ENCODE data around the gene DVL2. TPM values are rescaled to one million over a fixed set of nuclear protein-coding genes. Genes with fewer than 3 reads are reported as not detected.

Gene DVL2
- total RNA-seq, 4 donors from 2014 or later, result 5.1 to 83.2 (median 53.5) TPM

DNA sequence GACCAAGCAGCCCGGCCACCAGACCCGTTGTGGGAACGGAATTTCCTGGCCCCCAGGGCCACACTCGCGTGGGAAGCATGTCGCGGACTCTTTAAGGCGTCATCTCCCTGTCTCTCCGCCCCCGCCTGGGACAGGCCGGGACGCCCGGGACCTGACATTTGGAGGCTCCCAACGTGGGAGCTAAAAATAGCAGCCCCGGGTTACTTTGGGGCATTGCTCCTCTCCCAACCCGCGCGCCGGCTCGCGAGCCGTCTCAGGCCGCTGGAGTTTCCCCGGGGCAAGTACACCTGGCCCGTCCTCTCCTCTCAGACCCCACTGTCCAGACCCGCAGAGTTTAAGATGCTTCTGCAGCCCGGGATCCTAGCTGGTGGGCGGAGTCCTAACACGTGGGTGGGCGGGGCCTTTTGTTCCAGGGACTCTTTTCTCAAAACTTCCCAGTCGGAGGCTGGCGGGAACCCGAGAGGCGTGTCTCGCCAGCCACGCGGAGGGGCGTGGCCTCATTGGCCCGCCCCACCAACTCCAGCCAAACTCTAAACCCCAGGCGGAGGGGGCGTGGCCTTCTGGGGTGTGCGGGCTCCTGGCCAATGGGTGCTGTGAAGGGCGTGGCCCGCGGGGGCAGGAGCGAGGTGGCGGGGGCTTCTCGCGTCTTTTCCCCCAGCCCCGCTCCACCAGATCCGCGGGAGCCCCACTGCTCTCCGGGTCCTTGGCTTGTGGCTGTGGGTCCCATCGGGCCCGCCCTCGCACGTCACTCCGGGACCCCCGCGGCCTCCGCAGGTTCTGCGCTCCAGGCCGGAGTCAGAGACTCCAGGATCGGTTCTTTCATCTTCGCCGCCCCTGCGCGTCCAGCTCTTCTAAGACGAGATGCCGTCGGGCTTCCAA, 47.0 kb upstream of the DVL2 start, which contains the start of gene SLC2A4:
Gene SLC2A4, plus strand, starts transcription at position 645 of the 879 bp plus-strand sequence. Its CDS starts 217 bp downstream, at position 862.
- peak; percentile 93 to 95 for DNase-seq
- no peaks in the 10 kb centered on the region for H3K27me3 ChIP-seq
- H3K4me1 ChIP-seq, result peaks cover 0 to 16% of the 10 kb centered on the region in 2 donors
- peak within 1 kb of the TSS; percentile 75 to 90 for H3K27ac ChIP-seq
- no peaks in the 10 kb centered on the region for H3K9me3 ChIP-seq
- H3K4me3 ChIP-seq, result peak within 1 kb of the TSS; percentile 34 to 42
- no peaks in the 10 kb centered on the region for H3K36me3 ChIP-seq
- intact Hi-C loops (cut with DNase I; ENCODE audit: low total_unique reads), result loop anchor here (2.0 kb wide), 1 partner anchor 15 kb away; no protein-coding TSS in a partner anchor
- TF ChIP-seq, protein P1, sequence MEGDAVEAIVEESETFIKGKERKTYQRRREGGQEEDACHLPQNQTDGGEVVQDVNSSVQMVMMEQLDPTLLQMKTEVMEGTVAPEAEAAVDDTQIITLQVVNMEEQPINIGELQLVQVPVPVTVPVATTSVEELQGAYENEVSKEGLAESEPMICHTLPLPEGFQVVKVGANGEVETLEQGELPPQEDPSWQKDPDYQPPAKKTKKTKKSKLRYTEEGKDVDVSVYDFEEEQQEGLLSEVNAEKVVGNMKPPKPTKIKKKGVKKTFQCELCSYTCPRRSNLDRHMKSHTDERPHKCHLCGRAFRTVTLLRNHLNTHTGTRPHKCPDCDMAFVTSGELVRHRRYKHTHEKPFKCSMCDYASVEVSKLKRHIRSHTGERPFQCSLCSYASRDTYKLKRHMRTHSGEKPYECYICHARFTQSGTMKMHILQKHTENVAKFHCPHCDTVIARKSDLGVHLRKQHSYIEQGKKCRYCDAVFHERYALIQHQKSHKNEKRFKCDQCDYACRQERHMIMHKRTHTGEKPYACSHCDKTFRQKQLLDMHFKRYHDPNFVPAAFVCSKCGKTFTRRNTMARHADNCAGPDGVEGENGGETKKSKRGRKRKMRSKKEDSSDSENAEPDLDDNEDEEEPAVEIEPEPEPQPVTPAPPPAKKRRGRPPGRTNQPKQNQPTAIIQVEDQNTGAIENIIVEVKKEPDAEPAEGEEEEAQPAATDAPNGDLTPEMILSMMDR (IDR thresholded peaks at IDR 0.05), result peak in 1 of 4 experiments; percentile 21
- TF ChIP-seq POLR2A (IDR thresholded peaks at IDR 0.05), result peak in 1 of 2 donors; percentile 31

DNA sequence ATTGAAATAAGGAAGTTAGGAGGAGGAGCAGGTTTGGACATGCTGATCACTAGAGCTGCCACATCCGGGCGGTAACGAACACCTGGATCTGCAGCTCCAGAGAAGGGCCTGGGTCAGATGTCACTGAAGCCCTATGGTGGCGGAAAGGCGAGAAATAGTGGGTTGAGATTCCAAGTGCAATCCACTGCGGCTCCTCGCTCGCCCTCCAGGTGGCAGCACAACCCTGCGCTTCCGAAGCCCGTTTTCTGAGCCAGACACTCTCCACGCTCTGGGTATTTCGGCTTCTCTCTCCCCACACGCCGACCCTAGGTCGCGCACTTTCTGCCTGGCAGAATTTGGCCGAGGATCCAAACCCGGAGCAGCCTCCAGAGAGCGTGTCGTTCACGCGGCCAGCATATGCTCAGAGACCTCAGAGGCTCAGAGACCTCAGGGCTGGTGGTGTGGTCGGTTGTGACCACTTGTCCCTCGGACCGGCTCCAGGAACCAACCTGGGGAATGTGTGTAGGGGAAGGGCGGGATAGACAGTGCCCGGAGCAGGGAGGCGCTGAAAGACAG, 46.3 kb upstream of the DVL2 start:
- no peak for TF ChIP-seq POLR2A (IDR thresholded peaks at IDR 0.05)
- TF ChIP-seq, protein P1 (IDR thresholded peaks at IDR 0.05), result peak; percentile 94 to 98 (median 96)
- Histone ChIP-seq H3K9me3 (no peaks in the 10 kb centered on the region), H3K36me3 (no peaks in the 10 kb centered on the region), H3K4me3 (peak overlapping the region; percentile 34 to 42), H3K4me1 (peaks cover 0 to 16% of the 10 kb centered on the region in 2 donors), H3K27ac (peak overlapping the region; percentile 75 to 90), H3K27me3 (no peaks in the 10 kb centered on the region)
- intact Hi-C loops (cut with DNase I; ENCODE audit: low total_unique reads), result loop anchor here (2.0 kb wide), 1 partner anchor 16 kb away; no protein-coding TSS in a partner anchor
- DNase-seq, result peak; percentile 77 to 87

- no peaks in the 10 kb centered on the region for H3K36me3 ChIP-seq
- peaks cover 0 to 16% of the 10 kb centered on the region in 2 donors for H3K4me1 ChIP-seq
- no peak for DNase-seq
- no peak overlapping the region for H3K27ac ChIP-seq
- no peaks in the 10 kb centered on the region for H3K27me3 ChIP-seq
- no peak overlapping the region for H3K4me3 ChIP-seq
- intact Hi-C loops (cut with DNase I; ENCODE audit: low total_unique reads), result no loop called here
- TF ChIP-seq, protein P1 (IDR thresholded peaks at IDR 0.05), result no peak
- TF ChIP-seq POLR2A (IDR thresholded peaks at IDR 0.05), result no peak
- H3K9me3 ChIP-seq, result no peaks in the 10 kb centered on the region
Measured at GRCh38 chr17:7279448-7279847, 45.1 kb upstream of the DVL2 start.

DNA sequence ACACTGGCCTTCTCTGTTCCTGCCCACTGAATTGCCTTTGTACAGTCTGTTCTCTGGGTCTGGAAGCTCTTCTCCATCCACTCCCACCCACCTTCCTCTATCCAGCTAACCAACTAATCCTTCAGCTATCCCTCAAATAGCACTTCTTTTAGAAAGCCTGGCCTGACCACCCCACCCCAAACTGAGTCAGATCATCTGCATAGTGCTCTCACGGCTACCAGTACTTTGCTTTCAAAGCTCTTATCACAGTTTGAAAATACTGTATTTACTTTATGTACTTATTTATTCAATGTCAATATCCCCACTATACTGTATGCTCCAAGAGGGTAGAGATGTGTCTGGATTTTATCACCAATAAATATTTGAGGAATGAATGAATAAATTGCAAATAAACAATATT, 32.5 kb upstream of the DVL2 start:
- DNase-seq, result no peak
- TF ChIP-seq, protein P1 (IDR thresholded peaks at IDR 0.05), result no peak
- no peak for TF ChIP-seq POLR2A (IDR thresholded peaks at IDR 0.05)
- H3K4me3 ChIP-seq, result no peak overlapping the region
- intact Hi-C loops (cut with DNase I; ENCODE audit: low total_unique reads), result no loop called here
- H3K27ac ChIP-seq, result no peak overlapping the region
- no peaks in the 10 kb centered on the region for H3K4me1 ChIP-seq
- no peaks in the 10 kb centered on the region for H3K9me3 ChIP-seq
- peaks cover 14 to 17% of the 10 kb centered on the region in 2 donors for H3K27me3 ChIP-seq
- no peaks in the 10 kb centered on the region for H3K36me3 ChIP-seq

DNA sequence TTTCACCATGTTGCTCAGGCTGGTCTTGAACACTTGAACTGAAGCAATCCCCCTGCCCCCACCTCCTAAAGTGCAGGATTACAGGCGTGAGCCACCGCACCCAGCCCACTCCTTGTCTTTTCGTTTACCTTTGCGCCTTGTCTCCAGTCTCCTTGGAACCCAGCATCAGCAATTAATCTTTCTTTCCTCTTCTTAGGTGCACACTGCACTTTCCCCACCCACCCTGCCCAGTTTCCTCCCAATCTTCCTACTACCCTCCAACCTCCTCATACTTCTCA, 29.4 kb upstream of the DVL2 start:
- intact Hi-C loops (cut with DNase I; ENCODE audit: low total_unique reads), result no loop called here
- Histone ChIP-seq H3K36me3 (no peaks in the 10 kb centered on the region), H3K4me3 (no peak overlapping the region), H3K9me3 (no peaks in the 10 kb centered on the region), H3K4me1 (no peaks in the 10 kb centered on the region), H3K27me3 (peaks cover 21 to 27% of the 10 kb centered on the region in 2 donors), H3K27ac (no peak overlapping the region)
- DNase-seq, result no peak
- TF ChIP-seq POLR2A (IDR thresholded peaks at IDR 0.05), result no peak
- TF ChIP-seq, protein P1 (IDR thresholded peaks at IDR 0.05), result no peak
